Epithelial cell of esophagus (primary cell): ENCODE measurements around the gene PNPLA5.

Experiments used
- DNase-seq: peaks from one replicate; pipeline ENCODE4 v3.0.0; 2010; ENCODE audit warnings: low read depth
- H3K4me3 ChIP-seq: 2 replicates; pipeline ENCODE4 v1.5.1; 2011; ENCODE audit warnings: mild to moderate bottlenecking, low read length, control low read depth
- CTCF ChIP-seq: IDR thresholded peaks from 2 replicates; pipeline ENCODE4 v1.5.1; 2011; ENCODE audit warnings: low read depth, mild to moderate bottlenecking, low read length, control low read depth, inconsistent platforms; ENCODE audit not compliant: insufficient read depth; ENCODE audit errors: missing control alignments

Gene PNPLA5

GRCh38 chr22:43925433-43926348, 33.9 kb upstream of the PNPLA5 start:
- peak overlapping the region; percentile 43 for H3K4me3 ChIP-seq
- TF ChIP-seq CTCF: no peak
- peak; percentile 86 for DNase-seq

- TF ChIP-seq CTCF: no peak
- H3K4me3 ChIP-seq: peak overlapping the region; percentile 43
- no peak for DNase-seq
These were observed 33.1 kb upstream of the PNPLA5 start for GRCh38 chr22:43924877-43925276.

GRCh38 chr22:43923631-43924464, 32.0 kb upstream of the PNPLA5 start, which contains the start of gene PNPLA3:
Gene PNPLA3 (plus strand): TSS chr22:43923805. CDS start chr22:43923912, 107 bp downstream.
- TF ChIP-seq CTCF: no peak
- H3K4me3 ChIP-seq: peak within 1 kb of the TSS; percentile 62
- DNase-seq: peak; percentile 92

GRCh38 chr22:43923191-43923590, 31.4 kb upstream of the PNPLA5 start:
- TF ChIP-seq CTCF: no peak
- peak overlapping the region; percentile 25 for H3K4me3 ChIP-seq
- no peak for DNase-seq

- no peak for TF ChIP-seq CTCF
- H3K4me3 ChIP-seq: no peak overlapping the region
- no peak for DNase-seq
These were observed 30.3 kb upstream of the PNPLA5 start for GRCh38 chr22:43922123-43922522.

GRCh38 chr22:43921370-43921769, 29.6 kb upstream of the PNPLA5 start:
- no peak for TF ChIP-seq CTCF
- no peak overlapping the region for H3K4me3 ChIP-seq
- peak; percentile 31 for DNase-seq
